ENCODE data around the gene EP400.

Gene EP400

GRCh38 chr12:132114667-132115066 is 164.9 kb downstream of the EP400 start:
- no peak for DNase-seq (ENCODE audit: low read depth in 2 of 3, low spot score in 2 of 3)

DNA sequence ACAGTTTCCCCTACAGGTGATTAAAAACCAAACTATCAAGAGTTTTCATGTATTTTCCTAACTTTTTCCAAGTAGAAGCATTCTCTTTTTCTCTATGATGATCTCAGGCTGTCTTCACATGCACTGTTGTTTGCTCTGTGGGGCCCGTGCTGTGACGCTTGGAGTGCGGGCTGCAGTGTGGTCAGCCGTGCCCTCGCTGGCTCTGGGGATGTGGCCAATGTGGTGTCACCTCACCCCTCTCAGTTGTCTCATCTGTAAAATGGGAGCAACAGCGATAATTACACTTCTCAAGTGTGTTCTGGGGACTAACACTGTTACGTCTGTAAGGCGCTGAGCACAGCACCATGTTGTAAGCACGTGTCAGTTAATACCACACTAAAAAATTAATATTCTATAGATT is 165.8 kb downstream of the EP400 start:
- no peak for DNase-seq (ENCODE audit: low read depth in 2 of 3, low spot score in 2 of 3)

GRCh38 chr12:132116709-132117557 is 167.2 kb downstream of the EP400 start:
- DNase-seq (ENCODE audit: low read depth in 2 of 3, low spot score in 2 of 3): no peak

GRCh38 chr12:132117558-132117875 is 167.8 kb downstream of the EP400 start:
- DNase-seq (ENCODE audit: low read depth in 2 of 3, low spot score in 2 of 3): no peak

GRCh38 chr12:132118876-132119275 is 169.1 kb downstream of the EP400 start:
- DNase-seq (ENCODE audit: low read depth in 2 of 3, low spot score in 2 of 3): no peak

GRCh38 chr12:132121283-132121682 is 171.5 kb downstream of the EP400 start:
- no peak for DNase-seq (ENCODE audit: low read depth in 2 of 3, low spot score in 2 of 3)

DNA sequence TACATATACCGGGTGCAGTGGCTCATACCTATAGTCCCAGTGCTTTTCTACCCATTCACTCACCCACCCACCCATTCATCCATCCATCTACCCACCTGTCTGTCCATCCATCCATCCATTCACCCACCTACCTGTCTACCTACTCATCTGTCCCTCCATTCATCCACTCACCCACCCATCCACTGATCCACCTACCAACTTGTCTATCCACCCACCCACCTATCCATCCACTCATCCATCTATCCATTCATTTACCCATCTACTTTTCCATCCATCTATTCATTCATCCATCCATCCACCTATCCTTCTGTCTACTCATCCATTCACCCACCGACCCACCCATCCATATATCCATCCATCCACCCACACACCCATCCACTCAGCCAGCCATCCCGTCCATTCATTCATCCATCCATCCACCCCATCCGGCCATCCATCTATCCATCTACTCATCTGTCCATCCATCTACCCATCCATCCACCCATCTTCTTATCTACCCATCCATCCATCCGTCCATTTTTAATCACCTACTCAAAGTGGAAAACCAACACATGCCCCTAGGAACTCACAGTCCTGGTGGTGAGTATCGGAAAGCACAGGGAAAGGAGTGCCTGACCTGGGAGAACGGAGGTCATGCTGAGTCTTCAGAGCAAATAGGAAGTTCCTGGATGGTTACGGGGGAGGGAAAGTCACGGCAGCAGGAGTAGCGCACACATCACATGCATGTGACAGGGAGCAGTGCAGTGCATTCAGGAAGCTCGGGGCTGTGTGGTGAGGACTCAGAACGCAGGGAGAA is 174.4 kb downstream of the EP400 start:
- DNase-seq (ENCODE audit: low read depth in 2 of 3, low spot score in 2 of 3): no peak

DNA sequence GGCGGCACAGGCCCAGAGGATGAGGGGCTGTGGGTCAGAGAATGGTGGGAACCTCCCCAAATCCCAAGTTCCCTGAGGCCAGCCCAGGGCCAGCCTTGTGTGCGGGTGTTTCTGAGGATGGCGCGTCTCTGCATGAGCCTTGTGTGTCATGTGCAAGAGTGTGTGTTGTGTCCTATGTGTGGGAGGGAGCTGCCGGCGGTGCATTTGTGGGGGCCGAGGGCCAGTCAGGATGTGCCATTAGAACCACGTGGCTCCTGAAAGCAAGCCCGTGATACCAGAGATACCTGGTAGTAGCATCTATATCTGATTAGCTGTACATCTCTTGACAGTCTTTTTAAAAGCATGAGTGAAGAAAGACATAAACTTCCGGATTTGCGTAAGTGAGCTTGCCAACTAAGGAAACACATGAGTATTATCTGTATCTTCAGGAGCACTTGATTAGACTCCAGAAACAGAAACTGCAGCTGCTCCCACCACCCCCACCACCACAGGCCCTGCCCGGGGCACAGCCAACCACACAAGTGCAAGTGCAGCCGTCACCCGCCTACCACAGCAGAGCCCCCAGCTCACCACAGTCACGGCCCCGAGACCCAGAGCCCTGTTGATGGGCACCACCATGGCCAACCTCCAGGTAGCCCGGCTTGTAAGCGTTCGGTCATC is 175.2 kb downstream of the EP400 start:
- DNase-seq (ENCODE audit: low read depth in 2 of 3, low spot score in 2 of 3): no peak

DNA sequence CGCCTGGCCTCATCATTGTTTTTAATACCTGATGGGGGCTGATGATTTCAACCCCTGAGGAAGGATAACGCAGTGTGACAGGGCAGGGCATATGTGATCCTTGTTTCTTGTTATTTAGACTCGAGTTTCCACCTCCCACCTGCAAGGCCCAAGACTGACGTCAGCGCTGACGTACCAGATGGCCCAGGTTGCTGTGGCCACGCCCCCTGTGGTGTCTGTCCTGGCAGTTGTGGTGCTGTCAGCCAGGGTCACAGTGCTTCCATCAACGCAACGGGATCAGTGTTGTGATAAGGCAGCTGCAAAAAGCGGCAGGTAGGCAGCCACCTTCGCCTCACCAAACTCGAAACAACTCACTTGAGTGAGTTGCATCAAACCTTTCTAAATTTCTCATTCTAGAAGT is 176.0 kb downstream of the EP400 start:
- no peak for DNase-seq (ENCODE audit: low read depth in 2 of 3, low spot score in 2 of 3)

- DNase-seq (ENCODE audit: low read depth in 2 of 3, low spot score in 2 of 3): no peak
These were observed 177.3 kb downstream of the EP400 start for GRCh38 chr12:132127041-132127440.

GRCh38 chr12:132129007-132129406 is 179.3 kb downstream of the EP400 start:
- DNase-seq (ENCODE audit: low read depth in 2 of 3, low spot score in 2 of 3): no peak

- no peak for DNase-seq (ENCODE audit: low read depth in 2 of 3, low spot score in 2 of 3)
These were observed 180.9 kb downstream of the EP400 start for GRCh38 chr12:132130690-132131089.
